Stimulated activated CD4-positive, alpha-beta T cell treated with anti-CD3 and anti-CD28 coated beads, Interleukin-12 subunit alpha, Interleukin-12 subunit beta, amount 100 ng/mL, for 48 hours (primary cell): ENCODE results near the gene DIPK1B.

Source experiments
- DNase-seq, 3 donors: peaks; one replicate each; pipeline ENCODE4 v3.0.0-alpha.2; 2020; ENCODE audit warnings: low read depth in 2 of 3, low spot score in 1 of 3

The DIPK1B gene

DNA sequence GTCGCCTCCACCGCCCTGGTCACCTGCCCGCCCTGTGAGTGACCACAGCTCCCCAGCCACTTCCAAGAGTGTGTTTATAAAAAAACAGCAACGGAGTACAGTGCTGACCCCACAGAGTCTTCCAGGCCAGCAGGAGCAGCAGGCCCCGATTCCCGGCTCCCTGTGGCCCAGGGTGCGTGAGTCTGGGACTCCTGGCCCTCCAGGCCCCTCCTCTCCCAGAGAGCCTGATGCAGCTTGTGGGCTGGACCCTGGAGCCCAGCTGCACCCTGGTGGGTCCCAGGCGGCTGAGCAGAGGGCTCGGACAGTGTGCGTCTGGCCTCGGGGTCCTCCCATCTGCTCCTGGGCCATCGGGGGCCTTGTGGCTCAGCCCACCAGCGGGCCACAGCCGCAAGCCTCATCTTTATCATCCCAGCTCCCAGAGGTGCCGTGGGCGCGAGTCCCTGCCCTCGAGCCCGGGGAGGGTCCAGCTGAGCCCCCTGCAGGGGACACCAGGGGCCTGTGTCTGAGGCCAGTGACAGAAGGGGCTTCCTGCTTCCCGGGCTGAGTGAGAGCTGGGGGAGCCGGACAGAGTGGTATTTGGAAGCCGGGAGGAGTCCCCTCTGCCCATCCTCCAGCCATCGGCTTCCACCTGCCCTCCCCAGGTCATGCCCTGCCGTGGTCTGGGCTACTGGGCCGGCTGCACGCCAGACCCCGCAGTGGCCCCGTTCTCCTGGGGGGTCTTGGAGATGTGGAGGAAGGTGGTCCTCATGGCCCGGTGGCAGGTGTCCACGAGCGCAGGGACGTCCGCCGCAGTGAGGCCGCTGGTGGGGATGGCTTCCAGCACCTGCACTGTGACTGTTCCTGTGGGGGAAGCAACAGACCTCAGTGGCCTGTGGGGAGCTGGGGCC is 39.0 kb upstream of the DIPK1B start:
- DNase-seq = no peak

DNA sequence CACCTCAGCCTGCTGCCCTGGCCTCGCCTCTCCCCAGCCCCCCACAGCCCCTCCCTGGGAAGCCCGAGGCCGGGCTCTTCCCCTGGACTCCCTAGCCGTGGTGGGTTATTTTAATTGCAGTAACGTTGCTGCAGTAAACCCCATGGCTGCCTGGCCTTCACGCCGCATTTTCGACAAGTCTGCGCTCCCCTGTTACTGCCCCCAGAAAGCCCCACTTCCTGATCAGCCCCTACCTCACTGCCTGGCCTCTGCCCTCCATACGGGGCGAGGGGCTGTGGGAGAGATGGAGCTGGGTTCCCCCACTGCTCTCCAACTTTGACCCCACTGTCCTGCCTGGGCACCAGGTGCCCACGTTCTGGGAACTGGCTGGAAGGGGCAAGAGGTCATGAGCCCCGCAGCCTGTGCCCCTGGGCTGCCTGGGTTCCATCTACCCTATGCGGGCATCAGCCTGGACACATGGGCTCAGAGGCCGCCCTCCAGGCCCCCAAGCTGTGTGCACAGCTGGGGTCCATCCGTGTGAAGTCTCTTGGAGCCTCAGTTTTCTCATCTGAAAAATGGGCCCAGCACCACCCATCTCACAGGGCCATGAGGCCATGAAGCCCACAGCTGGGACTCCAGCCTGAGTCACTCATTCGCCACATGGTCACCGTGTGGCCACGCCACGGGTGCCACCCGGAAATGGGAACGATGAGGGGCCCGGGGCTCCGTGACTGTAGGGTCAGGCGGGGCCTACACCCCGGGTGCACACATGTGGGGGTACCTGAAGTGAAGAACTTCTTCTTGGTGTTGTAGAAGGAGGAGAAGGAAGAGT is 38.2 kb upstream of the DIPK1B start:
- no peak for DNase-seq

DNA sequence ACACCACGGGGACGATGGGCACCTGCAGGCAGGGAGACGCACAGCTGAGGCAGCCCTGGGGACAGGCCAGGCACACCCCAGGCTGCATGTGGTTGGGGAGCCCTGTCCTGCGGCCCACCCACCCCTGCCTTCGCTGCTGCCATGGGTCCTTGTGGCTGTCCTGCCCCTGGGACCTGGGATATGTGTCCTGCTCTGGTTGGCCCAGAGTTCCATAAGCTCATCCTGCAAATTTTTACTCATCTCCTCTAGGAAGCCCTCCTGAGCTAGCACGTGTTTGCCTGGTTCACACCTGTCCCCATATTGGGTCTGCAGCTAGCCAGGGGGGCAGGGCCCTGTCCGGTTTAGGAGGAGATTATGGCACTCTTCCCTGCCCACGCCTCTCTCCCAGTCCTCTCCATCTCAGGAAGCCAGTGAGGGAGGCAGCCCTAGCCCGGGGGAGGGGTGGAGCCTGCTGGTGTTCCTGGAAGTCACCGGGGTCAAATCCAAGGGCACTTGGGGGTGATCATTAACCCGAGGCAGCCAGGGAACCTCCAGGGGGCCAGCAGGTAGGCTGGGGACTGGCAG is 37.5 kb upstream of the DIPK1B start:
- no peak for DNase-seq

DNA sequence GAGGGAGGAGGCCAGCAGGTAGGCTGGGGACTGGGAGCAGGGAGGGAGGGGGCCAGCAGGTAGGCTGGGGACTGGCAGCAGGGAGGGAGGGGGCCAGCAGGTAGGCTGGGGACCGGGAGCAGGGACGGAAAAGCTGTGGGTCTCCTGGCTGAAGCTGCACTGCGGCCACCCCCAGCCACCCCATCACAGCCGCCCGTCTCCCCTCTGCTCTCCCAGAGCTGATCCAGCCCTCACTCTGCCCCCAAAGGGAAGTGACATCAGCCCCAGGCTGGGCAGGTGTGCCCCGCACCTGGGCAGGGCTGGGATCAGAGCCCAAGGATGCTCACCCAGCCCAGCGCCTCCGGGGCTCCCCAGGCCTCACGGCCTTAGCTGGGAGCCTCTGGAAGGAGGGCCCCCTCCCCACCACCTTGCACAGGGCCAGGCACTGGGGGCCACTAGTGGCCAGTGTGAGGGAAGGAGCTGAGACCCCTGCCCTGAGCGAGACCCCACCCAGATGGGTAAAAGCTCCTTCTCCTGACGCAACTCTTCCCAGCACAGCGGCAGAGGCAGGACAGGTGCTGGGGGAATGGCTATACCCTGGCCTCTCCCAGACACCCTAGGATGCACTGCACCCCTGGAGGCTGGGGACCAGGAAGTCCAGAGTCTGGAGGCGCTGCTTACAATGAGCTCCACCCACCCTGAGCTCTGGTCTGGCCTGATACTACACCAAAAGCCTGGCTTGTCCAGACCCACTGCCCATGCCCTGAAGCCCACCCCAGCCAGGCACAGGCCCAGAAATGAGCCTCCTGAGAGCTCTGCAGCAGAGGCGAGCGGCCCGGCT is 36.7 kb upstream of the DIPK1B start:
- DNase-seq = no peak

DNA sequence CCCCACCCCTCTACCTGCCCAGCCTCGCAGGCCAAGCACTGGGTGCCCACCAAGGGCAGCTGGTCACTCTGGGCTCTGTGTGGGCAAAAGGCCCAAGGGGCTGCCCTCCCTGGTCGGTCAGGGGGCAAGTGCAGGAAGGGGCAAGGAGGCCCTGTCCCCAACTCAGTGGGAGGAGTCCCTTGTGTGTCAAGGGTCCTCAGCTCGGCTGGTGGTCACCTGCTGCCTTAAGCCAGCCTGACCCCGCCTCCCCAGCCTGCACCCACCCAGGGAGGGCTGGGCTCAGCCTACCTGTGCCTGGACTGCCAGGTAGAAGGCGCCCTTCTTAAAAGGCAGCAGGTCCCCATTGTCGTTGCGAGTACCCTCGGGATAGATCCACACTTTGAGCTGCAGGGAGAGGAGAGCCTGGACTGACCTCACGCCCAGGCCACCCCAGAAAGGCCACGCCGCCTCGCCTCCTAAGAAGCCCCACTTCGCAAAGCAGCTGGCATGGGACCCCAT is 36.0 kb upstream of the DIPK1B start:
- DNase-seq = no peak

DNA sequence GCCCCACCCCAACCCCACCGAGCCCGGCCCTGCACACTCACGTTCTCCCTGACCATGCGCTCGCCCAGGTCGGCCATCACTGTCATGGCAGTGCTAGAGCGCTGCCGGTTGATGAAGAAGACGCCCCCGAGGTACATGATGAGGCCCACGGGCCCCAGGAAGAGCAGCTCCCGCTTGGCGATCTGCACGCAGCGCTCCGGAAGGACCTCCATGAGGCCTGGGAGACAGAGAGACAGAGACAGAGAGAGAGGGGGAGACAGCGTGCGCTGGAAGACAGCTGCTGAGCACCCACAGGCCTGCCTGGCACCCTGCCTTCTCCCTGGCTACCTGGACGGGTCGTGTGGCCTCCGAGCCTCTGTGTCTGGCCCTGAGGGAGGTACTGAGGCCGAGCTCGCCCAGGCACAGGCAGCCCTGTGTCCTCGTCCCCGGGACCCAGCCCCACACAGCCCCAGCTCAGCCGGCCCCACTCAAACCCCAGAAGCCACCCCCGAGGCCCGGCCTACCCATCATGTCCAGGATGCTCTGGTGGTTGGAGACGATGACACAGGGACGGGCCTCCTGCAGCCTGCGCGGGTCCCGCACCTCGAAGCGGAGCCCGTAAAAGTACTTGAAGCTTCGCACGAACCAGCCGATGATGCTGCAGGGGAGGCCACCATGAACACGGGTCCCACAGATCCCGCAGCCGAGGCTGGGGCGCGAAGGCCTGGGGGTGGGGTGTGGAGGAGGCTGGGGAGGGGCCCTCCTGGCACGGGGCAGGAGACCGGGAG is 35.3 kb upstream of the DIPK1B start:
- no peak for DNase-seq

DNA sequence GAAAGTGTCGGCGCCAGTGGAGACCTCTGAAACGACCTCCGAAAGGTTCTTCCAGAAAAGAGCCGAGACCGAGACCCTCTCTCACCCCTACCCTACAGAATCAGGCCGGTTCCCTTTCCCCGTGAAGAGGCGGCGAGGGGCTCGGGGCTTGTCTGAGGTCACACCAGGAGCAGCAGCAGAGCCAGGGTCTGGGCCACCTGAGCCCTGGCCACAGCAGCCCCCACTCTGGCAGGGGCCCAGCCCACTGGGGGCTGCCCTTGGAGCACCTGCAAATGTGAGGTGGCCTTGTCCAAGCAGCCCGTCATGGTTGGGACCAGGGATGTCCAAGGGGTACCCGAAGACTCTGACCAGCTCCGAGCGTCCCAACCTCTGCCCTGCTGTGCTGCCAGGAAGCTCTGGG is 34.3 kb upstream of the DIPK1B start:
- DNase-seq = no peak

DNA sequence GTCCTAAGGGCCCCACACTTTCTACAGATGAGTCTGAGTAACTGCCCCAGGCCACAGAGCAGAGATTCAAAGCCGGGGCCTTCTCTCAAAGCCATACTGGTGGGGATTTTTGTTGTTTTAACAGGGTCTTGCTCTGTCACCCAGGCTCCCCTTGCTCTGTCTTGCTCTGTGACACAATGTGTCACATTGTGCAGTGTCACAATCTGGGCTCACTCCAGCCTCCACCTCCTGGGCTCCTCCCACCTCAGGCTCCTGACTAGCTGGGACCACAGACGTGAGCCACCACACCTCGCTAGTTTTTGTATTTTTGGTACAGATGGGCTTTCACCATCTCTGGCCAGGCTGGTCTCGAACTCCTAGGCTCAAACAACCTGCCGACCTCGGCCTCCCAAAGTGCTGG is 33.7 kb upstream of the DIPK1B start:
- no peak for DNase-seq

DNA sequence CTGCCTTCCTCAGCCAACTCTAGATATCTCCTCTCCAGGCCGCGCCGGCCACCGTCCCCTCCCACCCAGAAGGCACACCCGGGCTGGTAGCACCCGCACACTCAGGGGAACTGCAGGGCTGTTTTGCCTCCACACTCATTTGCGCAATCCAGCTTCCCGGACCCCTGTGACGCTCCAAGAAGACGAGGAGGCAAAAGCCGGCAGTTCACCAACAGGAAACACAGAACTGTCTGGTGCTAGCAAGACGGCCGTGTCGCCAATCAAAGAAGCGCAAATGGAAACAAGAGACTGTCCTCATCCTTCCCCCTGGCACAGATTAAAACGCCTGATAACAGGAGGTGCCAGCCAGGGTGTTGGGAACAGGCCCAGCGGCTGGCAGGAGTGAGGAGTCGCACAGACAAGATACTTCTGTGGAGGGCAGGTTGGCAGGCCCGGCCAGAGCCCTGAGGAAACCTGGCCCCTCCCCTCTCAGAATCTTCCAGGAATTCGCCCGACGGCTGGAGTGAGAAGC is 32.9 kb upstream of the DIPK1B start:
- DNase-seq = no peak

DNA sequence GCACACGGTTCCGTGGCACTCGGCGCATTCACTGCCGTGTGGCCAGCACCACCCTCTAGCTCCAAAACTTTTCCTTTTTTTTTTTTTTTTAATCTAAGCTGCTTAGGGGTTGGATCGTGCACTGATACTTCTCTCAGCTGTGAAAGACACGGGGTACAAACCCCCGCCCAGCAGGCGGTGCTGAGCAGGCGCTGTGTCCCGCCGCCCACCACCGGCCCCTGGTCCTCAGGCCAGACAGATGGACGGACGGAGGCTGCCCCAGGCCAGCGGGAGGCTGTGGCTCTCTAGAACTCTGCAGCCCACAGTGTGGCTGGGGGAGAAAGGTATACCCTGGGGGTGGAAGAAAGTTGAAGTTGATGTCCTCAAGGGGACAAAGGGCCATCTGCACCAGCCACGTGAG is 31.3 kb upstream of the DIPK1B start:
- DNase-seq = no peak

DNA sequence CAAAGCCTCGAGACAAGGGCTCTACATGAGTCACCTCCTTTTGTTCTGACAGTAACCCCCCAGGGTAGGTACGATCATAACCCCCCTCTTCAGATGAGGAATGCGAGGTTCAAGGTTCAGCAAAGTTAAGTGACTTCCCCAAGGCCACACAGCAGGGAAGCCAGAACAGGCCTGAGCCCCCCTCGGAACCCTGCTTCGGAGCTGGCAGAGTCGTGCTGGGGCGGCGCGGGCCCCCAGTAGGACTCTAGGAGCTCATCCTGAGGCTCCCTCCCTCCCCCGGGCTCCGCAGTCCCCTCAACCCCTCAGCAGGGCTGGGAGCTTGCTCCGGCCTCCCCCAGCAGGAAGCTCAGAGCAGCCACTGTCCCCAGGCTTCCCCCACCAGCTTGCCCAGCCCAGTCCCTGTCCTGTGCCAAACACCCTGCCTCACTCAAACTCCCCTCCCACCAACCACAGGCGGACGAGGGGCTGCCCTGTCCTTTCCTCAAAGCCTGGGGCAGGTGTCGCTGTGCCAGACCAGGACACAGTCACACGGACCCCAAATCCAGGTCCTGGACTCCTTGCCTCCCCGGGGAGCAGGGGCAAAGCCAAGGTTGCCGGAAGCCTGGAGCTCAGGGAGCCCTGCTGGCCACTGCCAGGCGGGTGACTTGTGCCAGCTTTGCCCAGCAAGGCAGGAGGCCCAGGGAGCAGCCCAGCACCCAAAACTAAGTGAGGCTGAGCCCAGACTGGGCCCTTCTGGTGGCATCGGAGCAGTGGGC is 30.2 kb upstream of the DIPK1B start:
- no peak for DNase-seq

DNA sequence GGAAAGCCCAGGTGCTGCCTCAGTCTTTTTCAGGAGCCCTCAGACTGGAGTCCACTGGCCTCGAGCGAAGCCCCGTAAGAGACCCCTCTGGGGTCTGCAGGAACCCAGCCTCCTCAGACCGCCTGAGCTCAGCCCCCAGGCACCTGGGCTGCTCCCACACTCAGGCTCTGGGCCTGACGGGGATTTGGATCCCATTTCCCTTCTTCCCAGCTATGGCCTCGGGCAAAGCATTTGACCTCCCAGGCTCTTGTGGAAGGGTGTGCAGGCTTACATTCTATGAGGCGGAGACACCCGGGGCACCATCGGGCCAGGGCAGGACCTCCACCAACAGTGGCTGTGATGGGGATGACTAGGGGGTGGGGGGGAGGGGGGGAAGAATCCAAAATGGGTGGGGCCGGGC is 29.7 kb upstream of the DIPK1B start:
- no peak for DNase-seq

DNA sequence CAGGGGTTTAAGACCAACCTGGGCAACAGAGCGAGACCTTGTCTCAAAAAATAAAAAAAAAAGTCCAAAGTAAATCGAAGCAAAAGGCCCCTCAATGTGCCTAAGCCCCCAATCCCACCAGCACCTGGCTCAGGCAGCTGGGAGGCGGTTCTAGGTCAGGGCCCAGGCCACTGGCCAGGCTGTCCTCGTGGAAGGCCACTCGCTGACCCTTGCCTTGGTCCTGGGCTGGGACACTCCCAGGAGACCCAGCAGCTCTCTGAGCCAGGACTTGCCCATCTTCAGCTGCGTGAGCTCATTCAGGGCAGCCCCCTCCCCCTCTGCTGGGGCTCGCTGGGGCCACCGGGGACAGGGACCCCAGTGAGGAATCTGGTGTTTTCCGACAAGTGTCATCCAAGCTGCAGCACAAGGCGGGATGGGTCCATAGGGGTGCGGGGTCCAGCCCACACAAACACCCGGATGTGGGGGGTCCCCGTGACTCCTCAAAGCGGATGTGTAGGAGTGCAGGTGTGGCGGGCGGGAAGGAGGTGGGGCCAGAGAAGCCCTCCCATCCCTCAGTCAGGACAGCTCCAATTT is 29.1 kb upstream of the DIPK1B start:
- DNase-seq = no peak

DNA sequence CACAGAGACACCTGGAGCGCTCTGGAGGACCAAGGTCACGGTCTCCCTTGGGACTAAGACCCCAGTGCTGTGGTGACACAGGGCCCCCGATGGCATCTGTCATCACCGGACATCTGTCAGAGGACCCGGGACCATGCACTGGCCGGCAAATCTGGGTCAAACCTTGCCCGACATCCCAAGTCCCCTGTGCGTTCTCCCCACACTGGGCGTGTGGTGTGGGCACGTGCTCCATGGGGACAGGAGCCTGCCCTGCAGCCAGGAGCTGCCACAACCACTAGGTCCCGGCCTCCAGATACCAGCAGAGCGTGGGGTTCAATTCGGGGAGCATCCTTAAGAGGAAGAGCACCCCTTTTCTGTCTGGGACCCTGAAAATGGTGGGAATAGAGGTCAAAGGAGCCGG is 28.6 kb upstream of the DIPK1B start:
- no peak for DNase-seq

DNA sequence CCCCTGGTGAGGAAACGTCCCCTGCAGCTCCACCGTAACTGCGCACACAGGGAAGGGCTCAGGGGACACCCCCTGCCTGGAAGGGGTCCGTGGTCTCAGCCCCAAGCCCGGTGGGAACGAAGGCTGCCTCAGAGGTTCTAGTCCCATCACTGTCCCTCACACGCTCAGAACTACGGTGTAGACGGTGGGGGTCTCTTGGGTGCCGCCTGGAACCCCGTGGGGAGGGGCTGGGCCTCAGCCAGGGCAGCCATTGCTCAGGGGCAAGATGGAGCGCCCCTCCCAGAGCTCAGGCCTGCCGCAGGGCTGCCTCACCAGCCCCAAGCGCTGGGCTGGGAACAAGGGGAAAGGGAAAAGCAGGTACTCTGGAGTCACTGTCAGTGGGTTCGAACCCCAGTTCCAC is 28.0 kb upstream of the DIPK1B start:
- DNase-seq = no peak

DNA sequence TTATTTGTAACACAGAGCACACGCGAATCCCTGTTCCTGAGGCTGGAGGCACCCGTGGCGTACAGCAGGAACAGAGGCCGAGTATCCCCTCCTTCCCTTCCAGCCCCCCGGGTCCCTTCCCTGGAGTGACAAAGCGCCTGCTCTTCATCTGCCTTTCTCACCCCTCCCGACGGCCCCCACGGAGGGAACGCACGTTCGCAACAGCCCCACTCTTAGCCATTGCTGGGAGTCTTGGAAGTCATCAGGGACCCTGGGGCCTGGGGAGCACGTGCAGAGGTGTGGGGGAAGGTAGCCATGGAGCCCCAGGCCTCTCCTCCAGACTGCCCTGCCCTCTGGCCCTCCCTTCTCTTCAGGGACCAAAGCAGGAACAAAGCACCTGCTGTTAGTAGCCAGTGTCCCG is 27.6 kb upstream of the DIPK1B start:
- DNase-seq = no peak

DNA sequence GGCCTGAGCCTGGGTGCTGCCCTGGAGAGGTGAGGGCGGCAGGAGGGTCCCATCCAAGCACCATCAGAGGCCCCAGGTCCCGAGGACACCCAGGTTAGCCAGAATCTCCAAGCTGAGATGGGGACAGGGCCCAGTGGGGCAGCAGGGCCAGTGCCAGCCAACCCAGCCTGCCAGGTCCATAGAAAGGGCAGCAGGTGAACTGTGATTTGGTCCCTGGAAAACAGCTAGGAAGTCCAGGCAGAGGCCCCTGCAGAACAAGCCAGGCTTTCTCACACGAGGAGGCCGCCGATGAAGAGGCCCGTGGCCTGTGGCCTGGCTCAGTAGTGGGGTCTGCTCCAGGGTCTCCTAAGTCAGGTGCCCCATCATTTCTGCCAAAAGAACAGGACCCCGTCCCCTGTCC is 27.2 kb upstream of the DIPK1B start:
- DNase-seq = no peak

DNA sequence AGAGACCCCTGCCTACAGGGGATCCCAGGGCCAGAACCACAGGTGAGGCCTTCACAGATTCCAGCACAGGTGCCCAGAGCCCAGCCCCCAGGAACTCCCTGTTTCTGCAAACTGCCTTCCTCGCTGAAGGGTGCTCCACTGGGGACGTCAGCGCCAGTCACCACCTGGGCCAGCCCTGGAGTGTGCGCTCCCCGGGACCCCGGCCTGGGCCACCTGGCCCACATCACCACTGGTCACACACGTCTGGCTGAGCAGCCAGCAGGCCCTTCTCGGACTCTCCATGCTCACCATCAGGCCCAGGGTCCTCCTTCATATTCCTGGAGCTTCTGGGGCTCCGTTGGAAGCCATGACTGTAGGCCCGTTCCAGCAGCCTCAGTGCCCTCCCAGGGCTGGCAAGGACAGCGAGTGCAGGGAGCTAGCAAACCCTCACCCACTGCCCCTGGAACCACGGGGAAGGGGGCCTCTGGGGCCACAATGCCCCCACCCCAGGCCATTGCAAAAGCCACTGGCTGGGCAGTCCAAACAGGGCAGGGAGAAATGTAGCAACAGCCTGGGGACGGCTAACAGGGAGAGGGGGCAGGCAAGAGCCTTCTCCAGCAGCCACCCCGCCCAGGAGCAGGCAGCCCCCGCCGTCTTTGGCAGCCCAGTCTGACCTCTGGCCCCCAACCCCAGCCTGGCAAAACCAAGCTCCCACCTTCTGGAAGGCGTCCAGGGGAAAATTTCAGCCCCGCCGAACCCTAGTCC is 26.4 kb upstream of the DIPK1B start:
- no peak for DNase-seq

DNA sequence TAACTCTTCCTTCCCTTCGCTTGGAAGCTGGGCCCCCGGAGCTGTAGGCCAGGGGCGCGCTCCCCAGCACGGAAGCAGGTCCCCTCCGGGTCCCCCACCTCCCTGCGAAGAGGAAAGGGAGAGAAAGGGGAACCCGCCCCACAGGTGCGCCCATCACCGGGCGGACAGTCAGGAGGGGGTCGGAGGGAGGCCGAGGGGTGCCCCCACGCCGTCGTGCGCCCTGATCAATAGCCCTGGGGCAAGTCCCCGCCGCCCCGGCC is 25.9 kb upstream of the DIPK1B start:
- no peak for DNase-seq
